Lower lobe of right lung (tissue), 2 donors: Measurements from ENCODE around the gene KCNK4. TPM values are rescaled to one million over a fixed set of nuclear protein-coding genes. Genes with fewer than 3 reads are reported as not detected.

ENCODE experiments used
- ATAC-seq, 2 donors: fragments of 200-7000 bp; cut with Tn5 transposase; one replicate each; pipeline ENCODE4 v1.9.1; 2020 to 2022; ENCODE audit warnings: mild to moderate bottlenecking in 2 of 2, moderate library complexity in 2 of 2
- DNase-seq: peaks from one replicate; pipeline ENCODE4 v3.0.0-alpha.2; 2020
- H3K27ac ChIP-seq: fragments of 200-600 bp; one replicate; pipeline ENCODE4 v1.8.0; 2022
- H3K27me3 ChIP-seq: fragments of 200-600 bp; one replicate; pipeline ENCODE4 v1.8.0; 2022; ENCODE audit warnings: low read depth
- H3K36me3 ChIP-seq: fragments of 200-600 bp; one replicate; pipeline ENCODE4 v1.8.0; 2022; ENCODE audit warnings: mild to moderate bottlenecking
- H3K4me1 ChIP-seq: fragments of 200-600 bp; one replicate; pipeline ENCODE4 v1.8.0; 2022
- H3K4me3 ChIP-seq: fragments of 200-600 bp; one replicate; pipeline ENCODE4 v1.8.0; 2022; ENCODE audit warnings: mild to moderate bottlenecking
- H3K9me3 ChIP-seq: fragments of 200-600 bp; one replicate; pipeline ENCODE4 v1.8.0; 2022
- intact Hi-C: fragments of 100-400 bp; cut with DNase I; formaldehyde crosslinking; loops from one replicate; pipeline ENCODE4 v1.11.0; 2022
- total RNA-seq: library from RNA; stranded (reverse); fragmentation: NEBNext Ultra II Directional; extraction: Animal tissue kit (Norgen Biotek cat#: 25700); gene quantifications from one replicate; pipeline ENCODE4 v1.2.1, GENCODE V29; 2021
- TF ChIP-seq, protein P1 (sequence below): fragments of 200-600 bp; IDR thresholded peaks from one replicate; pipeline ENCODE4 v1.8.0; 2022; ENCODE audit warnings: antibody characterized with exemption, mild to moderate bottlenecking
- donor health status: DM: no; HTN: yes; CAD: no; lungs with severe emphysema.

KCNK4 gene
- total RNA-seq, 1 donor from 2014 or later, result not detected

DNA sequence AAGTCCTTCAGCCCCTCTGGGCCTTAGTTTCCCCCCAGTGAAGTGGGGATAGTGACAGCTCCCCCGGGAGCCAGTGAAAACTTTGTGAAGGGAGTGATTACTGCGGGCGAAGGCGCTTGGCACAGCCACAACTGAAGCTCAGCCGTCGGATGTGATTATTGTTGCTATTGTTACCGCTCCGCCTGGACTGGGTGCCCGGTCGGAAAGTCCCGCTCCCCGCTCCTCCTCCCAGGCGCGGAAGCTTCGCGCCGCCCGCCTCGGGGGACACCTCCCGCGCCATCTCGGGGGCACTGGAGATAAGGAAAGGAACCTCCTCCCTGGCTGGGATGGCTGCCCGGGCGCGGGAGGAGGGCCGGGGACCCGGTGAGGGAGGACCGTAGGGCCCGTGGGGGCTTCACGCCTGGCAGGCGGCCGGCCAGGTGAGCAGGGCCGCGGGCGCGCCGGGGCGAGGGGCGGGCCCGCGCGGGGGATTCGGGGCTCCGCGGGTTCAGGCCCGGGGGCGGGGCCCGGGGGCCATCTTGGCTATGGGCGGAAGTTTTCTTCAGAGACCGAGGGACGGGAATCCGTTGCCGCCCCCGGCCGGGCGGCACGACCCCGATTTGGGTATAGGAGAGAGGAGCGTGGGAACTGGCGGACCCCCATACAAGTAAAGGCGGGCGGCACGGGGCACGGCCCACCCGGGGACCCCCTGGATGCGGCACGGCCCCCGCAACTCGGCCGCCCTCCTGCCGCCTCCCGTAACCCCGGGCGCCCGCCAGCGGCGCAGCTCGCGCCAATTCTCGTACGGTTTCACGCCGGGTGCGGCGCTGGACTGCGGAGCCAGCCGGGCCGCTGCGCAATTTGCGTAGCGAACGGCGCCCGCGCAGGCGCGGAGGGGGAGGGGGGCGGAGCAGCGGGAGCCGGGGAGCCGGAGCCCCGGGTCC is 5.9 kb upstream of the KCNK4 start, which contains the start of gene GPR137:
GPR137 (plus strand) TSS at position 887 of the 923 bp plus-strand sequence. CDS start 677 bp downstream, outside the sequence.
- TF ChIP-seq, protein P1, sequence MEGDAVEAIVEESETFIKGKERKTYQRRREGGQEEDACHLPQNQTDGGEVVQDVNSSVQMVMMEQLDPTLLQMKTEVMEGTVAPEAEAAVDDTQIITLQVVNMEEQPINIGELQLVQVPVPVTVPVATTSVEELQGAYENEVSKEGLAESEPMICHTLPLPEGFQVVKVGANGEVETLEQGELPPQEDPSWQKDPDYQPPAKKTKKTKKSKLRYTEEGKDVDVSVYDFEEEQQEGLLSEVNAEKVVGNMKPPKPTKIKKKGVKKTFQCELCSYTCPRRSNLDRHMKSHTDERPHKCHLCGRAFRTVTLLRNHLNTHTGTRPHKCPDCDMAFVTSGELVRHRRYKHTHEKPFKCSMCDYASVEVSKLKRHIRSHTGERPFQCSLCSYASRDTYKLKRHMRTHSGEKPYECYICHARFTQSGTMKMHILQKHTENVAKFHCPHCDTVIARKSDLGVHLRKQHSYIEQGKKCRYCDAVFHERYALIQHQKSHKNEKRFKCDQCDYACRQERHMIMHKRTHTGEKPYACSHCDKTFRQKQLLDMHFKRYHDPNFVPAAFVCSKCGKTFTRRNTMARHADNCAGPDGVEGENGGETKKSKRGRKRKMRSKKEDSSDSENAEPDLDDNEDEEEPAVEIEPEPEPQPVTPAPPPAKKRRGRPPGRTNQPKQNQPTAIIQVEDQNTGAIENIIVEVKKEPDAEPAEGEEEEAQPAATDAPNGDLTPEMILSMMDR, result no peak
- intact Hi-C loops, result no loop called here
- ATAC-seq (peak; percentile 89 to 91), DNase-seq (peak; percentile 90)
- Histone ChIP-seq H3K27me3 (no peaks in the 10 kb centered on the region), H3K27ac (peak within 1 kb of the TSS; percentile 93), H3K4me3 (peak within 1 kb of the TSS; percentile 77), H3K4me1 (peaks cover 22% of the 10 kb centered on the region), H3K36me3 (peaks cover 19% of the 10 kb centered on the region), H3K9me3 (no peaks in the 10 kb centered on the region)

DNA sequence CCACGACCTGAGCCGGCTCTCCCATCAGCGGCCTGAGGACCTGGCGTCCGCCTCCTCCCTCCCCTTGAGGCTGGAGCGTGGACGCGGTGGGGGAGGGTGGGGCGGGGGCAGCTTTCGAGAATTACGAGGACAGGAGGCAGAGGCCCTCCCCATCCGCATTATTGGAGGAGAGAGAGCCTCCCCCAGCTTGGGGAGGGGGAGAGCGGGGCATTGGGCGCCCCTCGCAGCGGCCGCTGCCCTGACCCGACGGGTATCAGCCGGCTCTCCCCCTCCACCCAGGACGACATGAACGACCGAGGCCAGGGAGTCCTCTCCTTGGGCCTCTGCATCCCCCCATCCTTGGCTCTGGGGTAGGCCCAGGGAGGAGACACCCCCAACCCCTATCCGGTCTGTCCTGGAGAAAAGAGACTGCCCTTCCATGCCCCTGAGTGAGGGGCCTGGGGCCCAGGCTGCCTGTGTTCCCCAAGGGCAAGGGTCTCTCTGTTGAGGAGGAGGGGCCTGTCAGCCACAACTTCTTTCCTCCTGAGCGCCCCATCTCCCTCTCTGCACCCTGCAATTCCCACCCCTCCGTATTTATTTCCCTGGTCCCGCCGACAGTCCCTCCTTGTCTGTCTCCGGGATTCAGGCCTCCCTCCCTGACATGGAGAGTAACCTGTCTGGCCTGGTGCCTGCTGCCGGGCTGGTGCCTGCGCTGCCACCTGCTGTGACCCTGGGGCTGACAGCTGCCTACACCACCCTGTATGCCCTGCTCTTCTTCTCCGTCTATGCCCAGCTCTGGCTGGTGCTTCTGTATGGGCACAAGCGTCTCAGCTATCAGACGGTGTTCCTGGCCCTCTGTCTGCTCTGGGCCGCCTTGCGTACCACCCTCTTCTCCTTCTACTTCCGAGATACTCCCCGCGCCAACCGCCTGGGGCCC is 5.0 kb upstream of the KCNK4 start:
- Histone ChIP-seq H3K36me3 (peaks cover 12% of the 10 kb centered on the region), H3K27ac (peak overlapping the region; percentile 93), H3K4me1 (peaks cover 26% of the 10 kb centered on the region), H3K9me3 (no peaks in the 10 kb centered on the region), H3K27me3 (peaks cover 9% of the 10 kb centered on the region), H3K4me3 (peak overlapping the region; percentile 77)
- DNase-seq, result no peak
- TF ChIP-seq, protein P1, result no peak
- intact Hi-C loops, result no loop called here
- ATAC-seq, result no peak

DNA sequence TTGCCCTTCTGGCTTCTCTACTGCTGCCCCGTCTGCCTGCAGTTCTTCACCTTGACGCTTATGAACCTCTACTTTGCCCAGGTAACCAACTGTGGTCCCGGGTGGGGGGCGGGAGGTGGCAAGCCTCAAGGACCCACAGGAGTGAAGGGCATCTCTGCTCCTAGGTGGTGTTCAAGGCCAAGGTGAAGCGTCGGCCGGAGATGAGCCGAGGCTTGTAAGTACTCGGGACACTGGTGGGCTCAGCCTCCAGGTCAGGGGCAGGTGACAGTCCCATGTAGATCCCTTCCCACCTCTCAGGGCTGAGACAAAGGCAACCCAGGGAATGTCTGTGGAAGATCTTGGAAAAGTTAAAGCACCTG is 4.3 kb upstream of the KCNK4 start:
- H3K27ac ChIP-seq, result no peak overlapping the region
- DNase-seq (no peak), ATAC-seq (no peak)
- intact Hi-C loops, result no loop called here
- peaks cover 6% of the 10 kb centered on the region for H3K36me3 ChIP-seq
- H3K9me3 ChIP-seq, result no peaks in the 10 kb centered on the region
- peaks cover 15% of the 10 kb centered on the region for H3K27me3 ChIP-seq
- H3K4me1 ChIP-seq, result peaks cover 32% of the 10 kb centered on the region
- no peak overlapping the region for H3K4me3 ChIP-seq
- TF ChIP-seq, protein P1, result no peak

DNA sequence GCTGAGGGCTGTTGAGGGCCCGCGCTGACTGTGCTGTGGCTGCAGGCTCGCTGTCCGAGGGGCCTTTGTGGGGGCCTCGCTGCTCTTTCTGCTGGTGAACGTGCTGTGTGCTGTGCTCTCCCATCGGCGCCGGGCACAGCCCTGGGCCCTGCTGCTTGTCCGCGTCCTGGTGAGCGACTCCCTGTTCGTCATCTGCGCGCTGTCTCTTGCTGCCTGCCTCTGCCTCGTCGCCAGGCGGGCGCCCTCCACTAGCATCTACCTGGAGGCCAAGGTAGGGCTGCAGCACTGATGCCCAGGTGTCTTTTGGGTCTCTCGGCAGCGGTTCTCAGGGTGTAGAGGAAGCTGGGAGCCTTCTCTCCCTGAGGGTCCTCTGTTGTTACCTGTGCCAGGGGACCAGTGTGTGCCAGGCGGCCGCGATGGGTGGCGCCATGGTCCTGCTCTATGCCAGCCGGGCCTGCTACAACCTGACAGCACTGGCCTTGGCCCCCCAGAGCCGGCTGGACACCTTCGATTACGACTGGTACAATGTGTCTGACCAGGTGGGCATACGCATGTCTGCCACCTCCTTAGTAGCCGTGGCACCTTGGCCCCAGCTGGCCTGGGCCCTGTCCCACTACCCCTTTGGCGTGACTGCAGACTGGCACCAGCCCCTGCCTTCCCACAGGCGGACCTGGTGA is 3.3 kb upstream of the KCNK4 start:
- Histone ChIP-seq H3K36me3 (no peaks in the 10 kb centered on the region), H3K27me3 (peaks cover 26% of the 10 kb centered on the region), H3K9me3 (no peaks in the 10 kb centered on the region), H3K4me1 (peaks cover 40% of the 10 kb centered on the region), H3K27ac (no peak overlapping the region), H3K4me3 (no peak overlapping the region)
- DNase-seq (no peak), ATAC-seq (no peak)
- TF ChIP-seq, protein P1, result no peak
- intact Hi-C loops, result no loop called here

DNA sequence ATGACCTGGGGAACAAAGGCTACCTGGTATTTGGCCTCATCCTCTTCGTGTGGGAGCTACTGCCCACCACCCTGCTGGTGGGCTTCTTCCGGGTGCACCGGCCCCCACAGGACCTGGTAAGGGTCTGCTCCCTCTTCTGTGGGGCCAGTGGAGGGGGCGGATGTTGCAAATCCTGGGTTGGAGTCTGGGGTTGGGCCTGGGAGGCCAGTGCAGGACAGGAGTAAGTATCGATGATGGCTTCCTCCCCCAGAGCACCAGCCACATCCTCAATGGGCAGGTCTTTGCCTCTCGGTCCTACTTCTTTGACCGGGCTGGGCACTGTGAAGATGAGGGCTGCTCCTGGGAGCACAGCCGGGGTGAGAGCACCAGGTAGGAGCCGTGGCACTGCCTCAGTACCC is 2.8 kb upstream of the KCNK4 start:
- Histone ChIP-seq H3K27me3 (peaks cover 31% of the 10 kb centered on the region), H3K4me1 (peaks cover 35% of the 10 kb centered on the region), H3K27ac (no peak overlapping the region), H3K36me3 (no peaks in the 10 kb centered on the region), H3K4me3 (no peak overlapping the region), H3K9me3 (no peaks in the 10 kb centered on the region)
- no peak for DNase-seq
- no peak for ATAC-seq
- TF ChIP-seq, protein P1, result no peak
- intact Hi-C loops, result no loop called here
